Panc1 (cell line): Measurements from ENCODE around the gene WDR5B.

Experiments
- POLR2AphosphoS5 ChIP-seq: IDR thresholded peaks from 2 replicates; pipeline ENCODE4 v1.6.1; 2012; ENCODE audit warnings: mild to moderate bottlenecking, low read depth, low read length, moderate library complexity
- TCF7L2 ChIP-seq: IDR thresholded peaks from 2 replicates; pipeline ENCODE4 v1.6.1; 2011; ENCODE audit warnings: mild to moderate bottlenecking, low read depth, low read length, inconsistent platforms
- TF ChIP-seq, protein P1 (sequence below): fragments of 450-650 bp; IDR thresholded peaks from 2 replicates; pipeline ENCODE4 v1.5.1; 2017; ENCODE audit warnings: mild to moderate bottlenecking
- TF ChIP-seq, protein P2 (sequence below), 2 experiments: IDR thresholded peaks; 2 replicates each; pipeline ENCODE4 v1.6.1; 2011 to 2012; ENCODE audit warnings: low read depth in 2 of 2, control low read depth in 1 of 2, low read length in 1 of 2, mild to moderate bottlenecking in 1 of 2, moderate library complexity in 1 of 2; ENCODE audit not compliant: insufficient read depth in 1 of 2

DNA sequence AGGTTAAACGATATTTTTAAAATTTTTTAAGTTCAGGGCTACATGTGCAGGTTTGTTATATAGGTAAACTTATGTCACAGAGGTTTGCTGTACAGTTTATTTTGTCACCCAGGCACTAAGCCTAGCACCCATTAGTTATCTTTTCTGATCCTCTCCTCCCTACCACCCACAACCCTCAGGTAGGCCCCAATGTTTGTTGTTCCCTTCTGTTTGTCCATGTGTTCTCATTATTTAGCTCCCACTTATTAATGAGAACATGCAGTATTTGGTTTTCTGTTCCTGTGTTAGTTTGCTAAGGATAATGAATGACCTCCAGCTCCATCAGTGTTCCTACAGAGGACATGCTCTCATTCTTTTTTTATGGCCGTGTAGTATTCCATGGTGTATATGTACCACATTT lies 16.9 kb downstream of the WDR5B start:
- TF ChIP-seq, protein P1, sequence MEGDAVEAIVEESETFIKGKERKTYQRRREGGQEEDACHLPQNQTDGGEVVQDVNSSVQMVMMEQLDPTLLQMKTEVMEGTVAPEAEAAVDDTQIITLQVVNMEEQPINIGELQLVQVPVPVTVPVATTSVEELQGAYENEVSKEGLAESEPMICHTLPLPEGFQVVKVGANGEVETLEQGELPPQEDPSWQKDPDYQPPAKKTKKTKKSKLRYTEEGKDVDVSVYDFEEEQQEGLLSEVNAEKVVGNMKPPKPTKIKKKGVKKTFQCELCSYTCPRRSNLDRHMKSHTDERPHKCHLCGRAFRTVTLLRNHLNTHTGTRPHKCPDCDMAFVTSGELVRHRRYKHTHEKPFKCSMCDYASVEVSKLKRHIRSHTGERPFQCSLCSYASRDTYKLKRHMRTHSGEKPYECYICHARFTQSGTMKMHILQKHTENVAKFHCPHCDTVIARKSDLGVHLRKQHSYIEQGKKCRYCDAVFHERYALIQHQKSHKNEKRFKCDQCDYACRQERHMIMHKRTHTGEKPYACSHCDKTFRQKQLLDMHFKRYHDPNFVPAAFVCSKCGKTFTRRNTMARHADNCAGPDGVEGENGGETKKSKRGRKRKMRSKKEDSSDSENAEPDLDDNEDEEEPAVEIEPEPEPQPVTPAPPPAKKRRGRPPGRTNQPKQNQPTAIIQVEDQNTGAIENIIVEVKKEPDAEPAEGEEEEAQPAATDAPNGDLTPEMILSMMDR = no peak
- TF ChIP-seq POLR2AphosphoS5 (no peak), TCF7L2 (no peak)
- TF ChIP-seq, protein P2, sequence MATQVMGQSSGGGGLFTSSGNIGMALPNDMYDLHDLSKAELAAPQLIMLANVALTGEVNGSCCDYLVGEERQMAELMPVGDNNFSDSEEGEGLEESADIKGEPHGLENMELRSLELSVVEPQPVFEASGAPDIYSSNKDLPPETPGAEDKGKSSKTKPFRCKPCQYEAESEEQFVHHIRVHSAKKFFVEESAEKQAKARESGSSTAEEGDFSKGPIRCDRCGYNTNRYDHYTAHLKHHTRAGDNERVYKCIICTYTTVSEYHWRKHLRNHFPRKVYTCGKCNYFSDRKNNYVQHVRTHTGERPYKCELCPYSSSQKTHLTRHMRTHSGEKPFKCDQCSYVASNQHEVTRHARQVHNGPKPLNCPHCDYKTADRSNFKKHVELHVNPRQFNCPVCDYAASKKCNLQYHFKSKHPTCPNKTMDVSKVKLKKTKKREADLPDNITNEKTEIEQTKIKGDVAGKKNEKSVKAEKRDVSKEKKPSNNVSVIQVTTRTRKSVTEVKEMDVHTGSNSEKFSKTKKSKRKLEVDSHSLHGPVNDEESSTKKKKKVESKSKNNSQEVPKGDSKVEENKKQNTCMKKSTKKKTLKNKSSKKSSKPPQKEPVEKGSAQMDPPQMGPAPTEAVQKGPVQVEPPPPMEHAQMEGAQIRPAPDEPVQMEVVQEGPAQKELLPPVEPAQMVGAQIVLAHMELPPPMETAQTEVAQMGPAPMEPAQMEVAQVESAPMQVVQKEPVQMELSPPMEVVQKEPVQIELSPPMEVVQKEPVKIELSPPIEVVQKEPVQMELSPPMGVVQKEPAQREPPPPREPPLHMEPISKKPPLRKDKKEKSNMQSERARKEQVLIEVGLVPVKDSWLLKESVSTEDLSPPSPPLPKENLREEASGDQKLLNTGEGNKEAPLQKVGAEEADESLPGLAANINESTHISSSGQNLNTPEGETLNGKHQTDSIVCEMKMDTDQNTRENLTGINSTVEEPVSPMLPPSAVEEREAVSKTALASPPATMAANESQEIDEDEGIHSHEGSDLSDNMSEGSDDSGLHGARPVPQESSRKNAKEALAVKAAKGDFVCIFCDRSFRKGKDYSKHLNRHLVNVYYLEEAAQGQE (IDR thresholded peaks at IDR 0.05; ENCODE audit: insufficient read depth in 1 of 2, low read depth in 2 of 2, low read length in 1 of 2) = no peak
